D721Med (cell line): Measurements from ENCODE around the gene AGER.

Source experiments
- DNase-seq: peaks from one replicate; pipeline ENCODE4 v3.0.0; 2011; ENCODE audit warnings: low spot score; ENCODE audit not compliant: insufficient read length
- FAIRE-seq: peaks from 2 replicates; lab custom pipeline; 2011; peaks lifted over from hg19 to GRCh38; lab: Jason Lieb, UNC
- CTCF ChIP-seq: IDR thresholded peaks from 2 replicates; pipeline ENCODE4 v1.5.1; 2012; ENCODE audit warnings: mild to moderate bottlenecking, control low read depth; ENCODE audit not compliant: insufficient read depth; ENCODE audit errors: missing control alignments

Gene AGER

GRCh38 chr6:32137454-32137853, 46.6 kb downstream of the AGER start:
- no peak for TF ChIP-seq CTCF
- no peak for FAIRE-seq
- DNase-seq: no peak

GRCh38 chr6:32133786-32134185, 50.3 kb downstream of the AGER start:
- FAIRE-seq (no peak), DNase-seq (no peak)
- no peak for TF ChIP-seq CTCF

DNA sequence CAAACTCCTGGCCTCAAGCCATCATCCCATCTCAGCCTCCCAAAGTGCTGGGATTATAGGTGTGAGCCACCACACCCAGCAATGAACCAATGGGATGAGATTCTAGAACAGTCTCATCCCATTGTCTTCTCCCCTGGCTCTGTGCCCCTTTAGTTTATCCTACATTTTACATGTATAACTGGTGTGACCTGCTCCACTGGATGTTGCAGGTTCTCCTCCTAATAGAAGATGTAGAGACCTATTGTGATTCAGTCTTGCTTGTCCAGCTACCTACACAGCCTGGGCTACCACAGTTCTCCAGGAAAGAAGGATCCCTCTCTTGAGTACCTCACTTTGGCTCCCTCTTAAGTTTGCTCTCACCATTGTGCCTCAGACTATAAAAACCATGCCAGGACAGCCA, 51.9 kb downstream of the AGER start:
- DNase-seq (no peak), FAIRE-seq (no peak)
- TF ChIP-seq CTCF: no peak

DNA sequence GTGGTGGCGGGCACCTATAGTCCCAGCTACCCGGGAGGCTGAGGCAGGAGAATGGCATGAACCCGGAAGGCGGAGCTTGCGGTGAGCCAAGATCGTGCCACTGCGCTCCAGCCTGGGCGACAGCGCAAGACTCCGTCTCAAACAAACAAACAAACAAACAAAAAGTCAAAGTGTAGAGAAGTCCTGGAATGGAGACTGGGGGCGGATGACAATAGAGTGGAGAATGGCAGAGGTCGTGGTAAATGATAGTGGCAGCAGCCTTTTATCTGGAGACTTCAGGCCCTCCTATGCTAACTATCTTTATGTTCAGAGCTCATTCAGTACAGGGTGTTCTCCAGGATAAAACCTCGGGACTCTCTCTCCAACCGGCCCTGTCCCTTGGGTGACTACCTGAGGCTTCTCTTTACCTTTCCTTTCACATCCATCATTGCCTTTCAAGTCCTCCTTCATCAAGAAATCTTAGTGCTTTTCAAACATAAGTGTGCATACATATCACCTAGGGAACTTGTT, 52.6 kb downstream of the AGER start:
- DNase-seq (no peak), FAIRE-seq (no peak)
- TF ChIP-seq CTCF: no peak
